ENCODE data around the gene MED12L.

DNA sequence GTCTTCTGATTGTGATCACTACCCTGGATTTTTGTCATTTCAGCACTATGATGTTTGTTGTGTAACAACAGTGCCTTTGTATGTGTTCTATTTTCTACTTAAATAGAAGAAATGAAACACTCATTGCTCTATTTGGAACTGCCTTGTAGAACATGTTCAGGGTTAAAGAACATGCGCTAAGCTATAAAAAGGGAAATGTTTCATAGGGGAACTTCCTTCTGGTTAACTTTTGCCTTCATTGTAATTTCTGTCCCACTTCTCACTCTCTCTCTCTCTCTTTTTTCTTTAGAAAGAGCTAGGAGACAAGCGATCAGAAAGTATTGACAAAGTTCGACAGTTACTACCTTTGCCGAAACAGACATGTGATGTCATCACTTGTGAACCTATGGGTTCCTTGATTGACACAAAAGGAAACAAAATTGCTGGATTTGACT, 299.3 kb downstream of the MED12L start, which contains the start of gene P2RY12:
- TF ChIP-seq ZNF76 (tag by site-specific recombination; IDR thresholded peaks at IDR 0.05; ENCODE audit: borderline replicate concordance, low read depth) (no peak), ZNF19 (tag by site-specific recombination; IDR thresholded peaks at IDR 0.05; ENCODE audit: low read depth) (no peak), ZNF335 (tag by site-specific recombination; conservative IDR thresholded peaks at IDR 0.05) (no peak), ZNF292 (tag by site-specific recombination; IDR thresholded peaks at IDR 0.05; ENCODE audit: borderline replicate concordance, low read depth) (no peak), SP2 (tag by site-specific recombination; IDR thresholded peaks at IDR 0.05) (no peak)
- TF ChIP-seq, protein P1, sequence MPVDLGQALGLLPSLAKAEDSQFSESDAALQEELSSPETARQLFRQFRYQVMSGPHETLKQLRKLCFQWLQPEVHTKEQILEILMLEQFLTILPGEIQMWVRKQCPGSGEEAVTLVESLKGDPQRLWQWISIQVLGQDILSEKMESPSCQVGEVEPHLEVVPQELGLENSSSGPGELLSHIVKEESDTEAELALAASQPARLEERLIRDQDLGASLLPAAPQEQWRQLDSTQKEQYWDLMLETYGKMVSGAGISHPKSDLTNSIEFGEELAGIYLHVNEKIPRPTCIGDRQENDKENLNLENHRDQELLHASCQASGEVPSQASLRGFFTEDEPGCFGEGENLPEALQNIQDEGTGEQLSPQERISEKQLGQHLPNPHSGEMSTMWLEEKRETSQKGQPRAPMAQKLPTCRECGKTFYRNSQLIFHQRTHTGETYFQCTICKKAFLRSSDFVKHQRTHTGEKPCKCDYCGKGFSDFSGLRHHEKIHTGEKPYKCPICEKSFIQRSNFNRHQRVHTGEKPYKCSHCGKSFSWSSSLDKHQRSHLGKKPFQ (tag by site-specific recombination; IDR thresholded peaks at IDR 0.05), result no peak
- TF ChIP-seq, protein P2, sequence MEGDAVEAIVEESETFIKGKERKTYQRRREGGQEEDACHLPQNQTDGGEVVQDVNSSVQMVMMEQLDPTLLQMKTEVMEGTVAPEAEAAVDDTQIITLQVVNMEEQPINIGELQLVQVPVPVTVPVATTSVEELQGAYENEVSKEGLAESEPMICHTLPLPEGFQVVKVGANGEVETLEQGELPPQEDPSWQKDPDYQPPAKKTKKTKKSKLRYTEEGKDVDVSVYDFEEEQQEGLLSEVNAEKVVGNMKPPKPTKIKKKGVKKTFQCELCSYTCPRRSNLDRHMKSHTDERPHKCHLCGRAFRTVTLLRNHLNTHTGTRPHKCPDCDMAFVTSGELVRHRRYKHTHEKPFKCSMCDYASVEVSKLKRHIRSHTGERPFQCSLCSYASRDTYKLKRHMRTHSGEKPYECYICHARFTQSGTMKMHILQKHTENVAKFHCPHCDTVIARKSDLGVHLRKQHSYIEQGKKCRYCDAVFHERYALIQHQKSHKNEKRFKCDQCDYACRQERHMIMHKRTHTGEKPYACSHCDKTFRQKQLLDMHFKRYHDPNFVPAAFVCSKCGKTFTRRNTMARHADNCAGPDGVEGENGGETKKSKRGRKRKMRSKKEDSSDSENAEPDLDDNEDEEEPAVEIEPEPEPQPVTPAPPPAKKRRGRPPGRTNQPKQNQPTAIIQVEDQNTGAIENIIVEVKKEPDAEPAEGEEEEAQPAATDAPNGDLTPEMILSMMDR (tag by site-specific recombination; IDR thresholded peaks at IDR 0.05), result no peak

All from HEK293 (cell line).